ENCODE results near the gene CCDC102A. TPM values are rescaled to one million over a fixed set of nuclear protein-coding genes. Genes with fewer than 3 reads are reported as not detected.

The CCDC102A gene
- total and polyA plus RNA-seq, 2 of the 13 experiments (the other 11 are each of a cell fraction or from before 2014, with no cell fraction given): 2.1 to 2.8 TPM

DNA sequence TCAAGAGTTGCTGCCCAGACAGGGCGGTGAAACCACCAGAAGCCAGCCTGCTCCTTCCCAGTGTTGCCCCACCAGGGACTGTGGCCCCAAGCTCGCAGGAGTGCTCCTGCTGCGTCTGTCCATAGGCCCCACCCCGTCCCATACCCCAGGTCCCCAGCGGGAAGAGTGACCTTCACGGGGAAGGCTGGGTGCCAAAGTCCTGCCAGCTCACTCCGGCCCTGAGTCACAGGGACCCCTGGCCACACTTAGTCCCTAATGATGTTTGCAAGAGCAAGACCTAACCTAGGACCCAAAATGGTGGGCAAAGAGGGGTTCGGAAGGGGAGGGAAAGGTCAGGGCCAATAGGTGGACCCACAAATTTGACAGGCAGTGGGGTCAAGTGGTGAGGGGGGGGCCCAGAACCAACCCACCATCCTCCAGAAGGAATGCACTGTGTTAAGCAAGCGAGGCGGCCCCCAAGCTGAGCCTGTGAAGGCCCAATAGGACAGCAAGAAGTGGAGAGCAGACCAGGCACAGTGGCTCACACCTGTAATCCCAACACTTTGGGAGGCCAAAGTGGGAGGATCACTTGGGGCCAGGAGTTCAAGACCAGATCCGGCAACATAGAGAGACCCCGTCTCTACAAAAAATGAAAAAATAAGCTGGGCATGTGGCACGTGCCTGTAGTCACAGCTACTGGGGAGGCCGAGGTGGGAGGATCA is 53.4 kb downstream of the CCDC102A start (continued):
- TF ChIP-seq, protein P1, sequence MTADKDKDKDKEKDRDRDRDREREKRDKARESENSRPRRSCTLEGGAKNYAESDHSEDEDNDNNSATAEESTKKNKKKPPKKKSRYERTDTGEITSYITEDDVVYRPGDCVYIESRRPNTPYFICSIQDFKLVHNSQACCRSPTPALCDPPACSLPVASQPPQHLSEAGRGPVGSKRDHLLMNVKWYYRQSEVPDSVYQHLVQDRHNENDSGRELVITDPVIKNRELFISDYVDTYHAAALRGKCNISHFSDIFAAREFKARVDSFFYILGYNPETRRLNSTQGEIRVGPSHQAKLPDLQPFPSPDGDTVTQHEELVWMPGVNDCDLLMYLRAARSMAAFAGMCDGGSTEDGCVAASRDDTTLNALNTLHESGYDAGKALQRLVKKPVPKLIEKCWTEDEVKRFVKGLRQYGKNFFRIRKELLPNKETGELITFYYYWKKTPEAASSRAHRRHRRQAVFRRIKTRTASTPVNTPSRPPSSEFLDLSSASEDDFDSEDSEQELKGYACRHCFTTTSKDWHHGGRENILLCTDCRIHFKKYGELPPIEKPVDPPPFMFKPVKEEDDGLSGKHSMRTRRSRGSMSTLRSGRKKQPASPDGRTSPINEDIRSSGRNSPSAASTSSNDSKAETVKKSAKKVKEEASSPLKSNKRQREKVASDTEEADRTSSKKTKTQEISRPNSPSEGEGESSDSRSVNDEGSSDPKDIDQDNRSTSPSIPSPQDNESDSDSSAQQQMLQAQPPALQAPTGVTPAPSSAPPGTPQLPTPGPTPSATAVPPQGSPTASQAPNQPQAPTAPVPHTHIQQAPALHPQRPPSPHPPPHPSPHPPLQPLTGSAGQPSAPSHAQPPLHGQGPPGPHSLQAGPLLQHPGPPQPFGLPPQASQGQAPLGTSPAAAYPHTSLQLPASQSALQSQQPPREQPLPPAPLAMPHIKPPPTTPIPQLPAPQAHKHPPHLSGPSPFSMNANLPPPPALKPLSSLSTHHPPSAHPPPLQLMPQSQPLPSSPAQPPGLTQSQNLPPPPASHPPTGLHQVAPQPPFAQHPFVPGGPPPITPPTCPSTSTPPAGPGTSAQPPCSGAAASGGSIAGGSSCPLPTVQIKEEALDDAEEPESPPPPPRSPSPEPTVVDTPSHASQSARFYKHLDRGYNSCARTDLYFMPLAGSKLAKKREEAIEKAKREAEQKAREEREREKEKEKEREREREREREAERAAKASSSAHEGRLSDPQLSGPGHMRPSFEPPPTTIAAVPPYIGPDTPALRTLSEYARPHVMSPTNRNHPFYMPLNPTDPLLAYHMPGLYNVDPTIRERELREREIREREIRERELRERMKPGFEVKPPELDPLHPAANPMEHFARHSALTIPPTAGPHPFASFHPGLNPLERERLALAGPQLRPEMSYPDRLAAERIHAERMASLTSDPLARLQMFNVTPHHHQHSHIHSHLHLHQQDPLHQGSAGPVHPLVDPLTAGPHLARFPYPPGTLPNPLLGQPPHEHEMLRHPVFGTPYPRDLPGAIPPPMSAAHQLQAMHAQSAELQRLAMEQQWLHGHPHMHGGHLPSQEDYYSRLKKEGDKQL (CRISPR knock-in tag; IDR thresholded peaks at IDR 0.05; ENCODE audit: low read depth): peak; percentile 65; the same call in 1 of the 2 replicates
- TF ChIP-seq, protein P2, sequence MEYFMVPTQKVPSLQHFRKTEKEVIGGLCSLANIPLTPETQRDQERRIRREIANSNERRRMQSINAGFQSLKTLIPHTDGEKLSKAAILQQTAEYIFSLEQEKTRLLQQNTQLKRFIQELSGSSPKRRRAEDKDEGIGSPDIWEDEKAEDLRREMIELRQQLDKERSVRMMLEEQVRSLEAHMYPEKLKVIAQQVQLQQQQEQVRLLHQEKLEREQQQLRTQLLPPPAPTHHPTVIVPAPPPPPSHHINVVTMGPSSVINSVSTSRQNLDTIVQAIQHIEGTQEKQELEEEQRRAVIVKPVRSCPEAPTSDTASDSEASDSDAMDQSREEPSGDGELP (IDR thresholded peaks at IDR 0.05; ENCODE audit: borderline replicate concordance, low read depth): peak; percentile 61; the same call in 1 of the 2 replicates
- TF ChIP-seq, protein P3, sequence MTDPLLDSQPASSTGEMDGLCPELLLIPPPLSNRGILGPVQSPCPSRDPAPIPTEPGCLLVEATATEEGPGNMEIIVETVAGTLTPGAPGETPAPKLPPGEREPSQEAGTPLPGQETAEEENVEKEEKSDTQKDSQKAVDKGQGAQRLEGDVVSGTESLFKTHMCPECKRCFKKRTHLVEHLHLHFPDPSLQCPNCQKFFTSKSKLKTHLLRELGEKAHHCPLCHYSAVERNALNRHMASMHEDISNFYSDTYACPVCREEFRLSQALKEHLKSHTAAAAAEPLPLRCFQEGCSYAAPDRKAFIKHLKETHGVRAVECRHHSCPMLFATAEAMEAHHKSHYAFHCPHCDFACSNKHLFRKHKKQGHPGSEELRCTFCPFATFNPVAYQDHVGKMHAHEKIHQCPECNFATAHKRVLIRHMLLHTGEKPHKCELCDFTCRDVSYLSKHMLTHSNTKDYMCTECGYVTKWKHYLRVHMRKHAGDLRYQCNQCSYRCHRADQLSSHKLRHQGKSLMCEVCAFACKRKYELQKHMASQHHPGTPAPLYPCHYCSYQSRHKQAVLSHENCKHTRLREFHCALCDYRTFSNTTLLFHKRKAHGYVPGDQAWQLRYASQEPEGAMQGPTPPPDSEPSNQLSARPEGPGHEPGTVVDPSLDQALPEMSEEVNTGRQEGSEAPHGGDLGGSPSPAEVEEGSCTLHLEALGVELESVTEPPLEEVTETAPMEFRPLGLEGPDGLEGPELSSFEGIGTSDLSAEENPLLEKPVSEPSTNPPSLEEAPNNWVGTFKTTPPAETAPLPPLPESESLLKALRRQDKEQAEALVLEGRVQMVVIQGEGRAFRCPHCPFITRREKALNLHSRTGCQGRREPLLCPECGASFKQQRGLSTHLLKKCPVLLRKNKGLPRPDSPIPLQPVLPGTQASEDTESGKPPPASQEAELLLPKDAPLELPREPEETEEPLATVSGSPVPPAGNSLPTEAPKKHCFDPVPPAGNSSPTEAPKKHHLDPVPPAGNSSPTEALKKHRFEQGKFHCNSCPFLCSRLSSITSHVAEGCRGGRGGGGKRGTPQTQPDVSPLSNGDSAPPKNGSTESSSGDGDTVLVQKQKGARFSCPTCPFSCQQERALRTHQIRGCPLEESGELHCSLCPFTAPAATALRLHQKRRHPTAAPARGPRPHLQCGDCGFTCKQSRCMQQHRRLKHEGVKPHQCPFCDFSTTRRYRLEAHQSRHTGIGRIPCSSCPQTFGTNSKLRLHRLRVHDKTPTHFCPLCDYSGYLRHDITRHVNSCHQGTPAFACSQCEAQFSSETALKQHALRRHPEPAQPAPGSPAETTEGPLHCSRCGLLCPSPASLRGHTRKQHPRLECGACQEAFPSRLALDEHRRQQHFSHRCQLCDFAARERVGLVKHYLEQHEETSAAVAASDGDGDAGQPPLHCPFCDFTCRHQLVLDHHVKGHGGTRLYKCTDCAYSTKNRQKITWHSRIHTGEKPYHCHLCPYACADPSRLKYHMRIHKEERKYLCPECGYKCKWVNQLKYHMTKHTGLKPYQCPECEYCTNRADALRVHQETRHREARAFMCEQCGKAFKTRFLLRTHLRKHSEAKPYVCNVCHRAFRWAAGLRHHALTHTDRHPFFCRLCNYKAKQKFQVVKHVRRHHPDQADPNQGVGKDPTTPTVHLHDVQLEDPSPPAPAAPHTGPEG (CRISPR knock-in tag; IDR thresholded peaks at IDR 0.05): 0 out of 2 replicates have a peak, but pooled peaks have one; percentile 34
- TF ChIP-seq ATF7-NPFF (CRISPR knock-in tag; IDR thresholded peaks at IDR 0.05; ENCODE audit: low read depth) (0 out of 2 replicates have a peak, but pooled peaks have one; percentile 22), NAIF1 (CRISPR knock-in tag; IDR thresholded peaks at IDR 0.05; ENCODE audit: borderline replicate concordance) (no peak), CREM (IDR thresholded peaks at IDR 0.05) (peak; percentile 59; the same call in 1 of the 2 replicates), CREM (CRISPR knock-in tag; IDR thresholded peaks at IDR 0.05) (no peak)

Measured in HepG2 (cell line).